ENCODE results near the gene ZNRD2.

Gene ZNRD2

GRCh38 chr11:65584106-65584505 lies 13.8 kb downstream of the ZNRD2 start:
- no peak overlapping the region for H3K4me3 ChIP-seq (ENCODE audit: low read depth, low read length)
- TF ChIP-seq MAX (IDR thresholded peaks at IDR 0.05; ENCODE audit: low read depth, low read length), result no peak
- no peak for TF ChIP-seq MYC (IDR thresholded peaks at IDR 0.05; ENCODE audit: low read depth, low read length)
- TF ChIP-seq CTCF (IDR thresholded peaks at IDR 0.05; ENCODE audit: low read depth, low read length), result no peak
- TF ChIP-seq POLR2A (IDR thresholded peaks at IDR 0.05; ENCODE audit: extremely low read depth, insufficient read length), result no peak

GRCh38 chr11:65584723-65585171 lies 14.5 kb downstream of the ZNRD2 start:
- H3K4me3 ChIP-seq (ENCODE audit: low read depth, low read length), result no peak overlapping the region
- TF ChIP-seq POLR2A (IDR thresholded peaks at IDR 0.05; ENCODE audit: extremely low read depth, insufficient read length), result no peak
- no peak for TF ChIP-seq MAX (IDR thresholded peaks at IDR 0.05; ENCODE audit: low read depth, low read length)
- TF ChIP-seq MYC (IDR thresholded peaks at IDR 0.05; ENCODE audit: low read depth, low read length), result no peak
- no peak for TF ChIP-seq CTCF (IDR thresholded peaks at IDR 0.05; ENCODE audit: low read depth, low read length)
- no peak for DNase-seq (ENCODE audit: low read depth)

More at GRCh38 chr11:65584106-65584505, 13.8 kb downstream of the ZNRD2 start:
- no peak for DNase-seq (ENCODE audit: low read depth)

GRCh38 chr11:65585396-65586246 lies 15.3 kb downstream of the ZNRD2 start:
- TF ChIP-seq CTCF (IDR thresholded peaks at IDR 0.05; ENCODE audit: low read depth, low read length) (no peak), MYC (IDR thresholded peaks at IDR 0.05; ENCODE audit: low read depth, low read length) (no peak), POLR2A (IDR thresholded peaks at IDR 0.05; ENCODE audit: extremely low read depth, insufficient read length) (no peak), MAX (IDR thresholded peaks at IDR 0.05; ENCODE audit: low read depth, low read length) (no peak)
- no peak overlapping the region for H3K4me3 ChIP-seq (ENCODE audit: low read depth, low read length)
- no peak for DNase-seq (ENCODE audit: low read depth)

- no peak for DNase-seq (ENCODE audit: low read depth)
- no peak overlapping the region for H3K4me3 ChIP-seq (ENCODE audit: low read depth, low read length)
- no peak for TF ChIP-seq POLR2A (IDR thresholded peaks at IDR 0.05; ENCODE audit: extremely low read depth, insufficient read length)
- TF ChIP-seq CTCF (IDR thresholded peaks at IDR 0.05; ENCODE audit: low read depth, low read length), result no peak
- no peak for TF ChIP-seq MYC (IDR thresholded peaks at IDR 0.05; ENCODE audit: low read depth, low read length)
- no peak for TF ChIP-seq MAX (IDR thresholded peaks at IDR 0.05; ENCODE audit: low read depth, low read length)
Observed at GRCh38 chr11:65586247-65586630, 16.0 kb downstream of the ZNRD2 start.

- no peak for DNase-seq (ENCODE audit: low read depth)
- no peak overlapping the region for H3K4me3 ChIP-seq (ENCODE audit: low read depth, low read length)
- TF ChIP-seq MAX (IDR thresholded peaks at IDR 0.05; ENCODE audit: low read depth, low read length) (no peak), CTCF (IDR thresholded peaks at IDR 0.05; ENCODE audit: low read depth, low read length) (no peak), MYC (IDR thresholded peaks at IDR 0.05; ENCODE audit: low read depth, low read length) (no peak), POLR2A (IDR thresholded peaks at IDR 0.05; ENCODE audit: extremely low read depth, insufficient read length) (no peak)
Observed at GRCh38 chr11:65586676-65587075, 16.4 kb downstream of the ZNRD2 start.

All from NB4 (cell line).